Non-pigmented ciliary epithelial cell (primary cell): ENCODE data around the gene NRP2.

Experiments used
- DNase-seq: peaks from one replicate; pipeline ENCODE4 v3.0.0-alpha.2; 2010; ENCODE audit warnings: low read depth

Gene NRP2

DNA sequence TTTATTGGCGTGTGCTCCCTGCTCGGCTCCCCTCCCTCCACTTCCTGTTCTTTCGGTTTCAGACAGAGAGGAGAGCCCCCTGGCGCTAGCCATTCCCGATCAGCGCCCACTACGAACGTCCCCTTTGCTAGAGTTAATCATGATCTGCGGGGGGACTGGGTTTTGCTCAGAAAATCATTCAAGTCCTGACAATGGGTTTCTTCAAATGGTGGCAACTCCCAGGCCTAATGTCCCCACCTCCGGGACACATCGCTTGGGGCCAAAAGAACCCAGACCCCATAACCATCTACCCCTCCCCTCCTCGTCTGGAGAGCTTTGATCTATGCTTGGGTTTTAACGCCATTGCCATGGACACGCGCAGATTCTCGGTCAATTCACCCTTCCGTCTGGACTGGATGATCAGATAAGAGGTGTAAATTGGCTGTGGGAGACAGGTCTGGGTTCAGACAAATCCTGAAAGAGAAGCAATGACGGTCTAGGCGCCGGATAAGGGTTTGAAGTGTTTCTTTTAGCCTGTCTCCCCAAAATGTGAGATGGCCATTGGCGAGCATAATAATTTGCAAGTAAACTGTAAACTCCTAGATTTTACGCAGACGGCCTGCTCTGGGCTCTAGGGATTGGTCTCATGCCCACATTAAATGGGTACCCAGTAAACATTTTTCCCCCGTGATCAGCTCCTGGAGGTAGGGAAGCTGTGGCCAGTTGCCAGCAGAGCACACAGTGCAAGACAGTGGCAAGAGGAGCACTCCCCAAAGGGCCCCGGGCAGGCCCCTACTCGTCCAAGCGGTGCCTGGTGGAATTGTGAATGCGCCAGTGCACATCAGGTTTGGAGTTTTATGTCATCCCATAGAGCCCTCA lies 4.7 kb downstream of the NRP2 start:
- DNase-seq, result no peak

DNA sequence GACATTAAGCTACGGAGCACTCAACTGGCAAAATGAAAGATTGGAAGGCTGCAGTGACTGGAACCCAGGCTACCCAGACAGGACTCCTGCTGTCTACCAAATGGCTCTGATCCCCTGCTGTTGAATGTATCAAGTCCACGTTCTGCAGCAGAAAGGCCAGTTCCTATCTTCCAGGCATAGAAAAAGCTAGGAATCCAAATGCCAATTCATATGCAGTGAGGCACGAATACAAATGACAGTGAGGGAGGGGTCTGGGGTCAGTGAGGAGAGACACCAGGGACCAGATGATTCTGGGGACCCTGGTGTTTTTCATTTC lies 5.3 kb downstream of the NRP2 start:
- no peak for DNase-seq

DNA sequence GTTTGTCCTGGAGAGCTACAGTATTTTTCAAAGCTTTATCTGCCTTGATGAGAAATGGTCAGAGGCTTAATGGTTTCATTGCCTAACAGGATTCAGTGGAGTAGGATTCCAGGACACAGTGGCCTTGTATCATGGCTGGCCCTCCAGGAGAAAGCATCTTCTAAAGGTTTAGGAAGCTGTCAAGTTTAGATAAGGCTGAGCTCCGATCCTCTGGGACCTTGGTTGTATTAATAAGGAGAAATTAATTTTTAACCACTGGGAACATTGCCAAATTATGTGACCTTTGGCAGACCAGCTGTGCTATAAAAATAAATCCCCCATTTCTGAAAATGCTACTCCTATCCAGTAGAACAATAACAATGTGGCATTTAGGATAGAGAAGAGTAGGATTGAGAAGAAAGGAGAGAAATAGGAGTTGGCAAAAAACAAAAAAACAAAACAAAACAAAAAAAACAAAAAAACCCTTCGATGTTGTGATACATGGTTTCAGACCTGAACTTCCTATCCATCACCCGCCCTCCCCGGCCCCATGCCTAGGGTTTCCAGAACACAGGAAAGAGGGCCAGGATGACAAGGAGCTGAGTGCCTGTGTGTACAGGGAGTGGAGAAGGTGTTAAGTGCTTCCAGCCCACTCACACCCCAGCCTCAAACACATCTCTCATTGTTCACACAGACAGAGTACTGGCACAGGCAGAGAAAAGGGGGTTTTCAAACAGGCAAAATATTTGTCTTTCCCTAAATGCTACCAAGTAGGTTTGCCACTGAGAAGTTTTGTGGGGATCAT lies 6.3 kb downstream of the NRP2 start:
- DNase-seq, result no peak

DNA sequence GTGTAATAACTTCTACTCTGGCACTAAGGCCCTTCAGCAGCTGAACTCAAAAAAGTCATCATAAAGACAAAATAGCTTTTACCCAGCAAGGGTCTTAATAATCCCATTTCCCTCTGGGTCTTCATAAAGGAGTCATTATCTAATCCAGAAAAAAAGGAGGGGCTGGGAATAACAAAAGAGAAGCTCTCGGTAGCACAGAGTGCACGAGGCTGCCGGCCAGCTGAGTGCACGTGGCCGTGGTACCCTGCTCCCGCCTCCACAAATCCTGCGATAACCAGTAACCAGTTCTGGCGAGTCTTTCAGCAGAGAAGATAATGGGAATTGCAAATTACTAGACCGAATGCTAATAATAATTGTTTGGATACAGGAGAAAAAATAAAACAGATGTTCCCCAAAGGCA lies 7.5 kb downstream of the NRP2 start:
- no peak for DNase-seq

DNA sequence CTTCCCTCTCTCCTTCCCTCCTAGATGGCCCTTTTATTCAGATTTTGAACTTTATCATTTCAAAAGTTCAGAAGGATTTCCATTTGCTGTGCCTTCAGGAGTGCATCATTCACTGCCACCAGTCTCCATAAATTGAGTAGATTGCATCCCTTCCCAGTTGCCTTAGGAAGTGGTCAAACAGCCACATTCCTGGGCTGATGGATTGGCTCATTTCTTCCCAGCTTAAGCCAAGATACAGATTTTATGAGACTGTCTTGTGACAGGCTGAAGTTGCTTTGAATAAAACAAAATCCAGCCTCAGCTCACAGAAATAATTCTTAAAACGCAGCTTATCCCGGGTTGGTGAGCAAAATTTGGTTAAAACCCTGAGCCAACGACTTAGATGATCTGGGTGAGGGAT lies 9.8 kb downstream of the NRP2 start:
- DNase-seq, result no peak

DNA sequence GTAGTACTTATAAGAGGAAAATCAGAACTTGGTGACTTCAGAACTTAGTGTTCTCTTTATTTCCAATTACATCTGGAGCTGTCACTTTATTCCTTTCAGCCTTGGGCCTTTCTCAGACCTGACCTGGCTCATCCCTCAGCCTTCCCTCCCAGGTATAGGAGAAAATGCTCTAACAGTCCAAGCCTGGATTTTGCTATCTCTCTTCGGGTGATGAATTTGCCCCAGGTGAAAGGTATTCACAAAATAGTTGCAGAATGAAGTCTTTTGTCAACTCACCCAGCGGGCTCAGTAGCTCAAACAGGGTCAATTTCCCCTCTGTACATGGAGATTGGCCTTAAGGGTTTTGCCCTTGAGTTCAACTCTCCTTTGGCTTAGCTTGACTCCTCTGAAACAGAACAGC lies 12.0 kb downstream of the NRP2 start:
- DNase-seq, result no peak

DNA sequence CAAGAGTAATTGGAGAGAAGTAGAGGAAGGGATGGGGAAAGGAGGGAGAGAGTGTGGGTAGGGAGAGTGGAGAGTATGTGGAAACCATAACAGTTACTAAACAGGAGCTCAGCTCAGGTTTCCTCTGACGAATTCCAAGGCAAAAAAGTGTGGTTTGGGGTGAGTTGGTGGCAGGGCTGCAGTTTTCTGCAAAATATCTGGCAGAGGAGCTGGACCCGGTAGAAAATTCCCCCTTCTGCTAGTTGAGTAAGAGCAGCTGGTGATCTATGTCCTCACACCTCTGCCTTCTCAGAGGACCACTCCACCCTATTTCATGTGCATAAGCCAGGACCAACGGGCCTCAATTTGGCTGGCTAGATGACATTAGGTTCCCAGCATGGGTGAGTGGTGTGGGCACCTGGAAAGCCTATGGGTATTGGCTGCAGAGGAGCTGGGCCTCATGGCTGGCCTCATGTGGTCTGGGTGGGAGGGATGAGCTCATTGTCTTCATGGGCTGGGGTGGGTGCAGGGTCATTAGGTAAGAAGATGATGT lies 13.2 kb downstream of the NRP2 start:
- DNase-seq, result peak; percentile 64

DNA sequence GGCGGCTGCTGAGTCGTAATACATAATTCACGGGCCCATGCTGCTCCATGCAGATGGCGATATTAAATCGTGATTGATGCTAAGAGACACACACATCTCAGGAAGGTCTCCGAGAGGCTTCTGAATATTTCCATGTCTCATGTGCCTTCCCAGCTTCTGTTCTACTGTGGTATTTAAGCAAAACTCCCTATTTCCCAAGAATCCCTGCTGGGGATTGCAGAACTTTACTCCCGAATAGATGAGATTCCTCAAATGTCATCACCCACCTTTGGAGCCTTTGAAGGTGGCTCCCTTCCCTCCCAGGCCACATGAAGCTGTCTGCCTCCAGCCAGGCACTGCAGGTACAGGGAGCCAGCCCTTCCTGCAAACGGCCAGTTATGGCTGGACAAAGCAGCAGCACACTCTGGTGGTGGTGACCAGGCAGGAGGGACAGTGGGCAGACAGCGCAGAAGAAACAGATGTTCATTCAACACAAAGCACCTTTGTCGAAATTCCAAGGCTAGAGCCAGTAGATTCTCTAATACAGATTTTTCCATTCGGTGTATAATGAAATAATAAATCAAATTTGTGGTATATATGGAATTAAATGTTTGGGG lies 14.1 kb downstream of the NRP2 start:
- no peak for DNase-seq

DNA sequence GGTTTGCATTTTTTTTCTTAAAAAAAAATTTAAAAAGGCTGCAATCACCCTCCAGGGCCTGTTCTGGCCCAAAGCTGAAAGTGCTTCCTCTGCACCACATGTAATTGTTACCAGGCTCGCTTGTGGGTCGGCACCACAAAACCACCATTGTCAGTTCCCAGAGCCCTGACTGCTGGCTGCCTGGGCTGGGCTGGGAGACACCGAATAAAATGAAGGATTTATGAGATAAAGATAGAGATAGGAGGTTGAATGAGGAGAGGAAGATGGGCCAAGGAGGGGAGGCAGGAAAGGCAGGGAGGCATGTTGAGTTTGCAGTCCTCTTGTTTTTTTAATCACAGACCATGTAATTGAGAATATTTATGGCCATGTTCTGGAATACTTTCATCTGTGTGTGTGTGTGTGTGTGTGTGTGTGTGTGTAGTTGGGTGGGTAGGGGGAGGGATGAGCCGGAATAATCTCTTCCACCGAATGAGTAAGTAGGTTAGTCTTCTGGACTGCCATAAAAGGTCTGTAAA lies 14.7 kb downstream of the NRP2 start:
- DNase-seq, result peak; percentile 68

DNA sequence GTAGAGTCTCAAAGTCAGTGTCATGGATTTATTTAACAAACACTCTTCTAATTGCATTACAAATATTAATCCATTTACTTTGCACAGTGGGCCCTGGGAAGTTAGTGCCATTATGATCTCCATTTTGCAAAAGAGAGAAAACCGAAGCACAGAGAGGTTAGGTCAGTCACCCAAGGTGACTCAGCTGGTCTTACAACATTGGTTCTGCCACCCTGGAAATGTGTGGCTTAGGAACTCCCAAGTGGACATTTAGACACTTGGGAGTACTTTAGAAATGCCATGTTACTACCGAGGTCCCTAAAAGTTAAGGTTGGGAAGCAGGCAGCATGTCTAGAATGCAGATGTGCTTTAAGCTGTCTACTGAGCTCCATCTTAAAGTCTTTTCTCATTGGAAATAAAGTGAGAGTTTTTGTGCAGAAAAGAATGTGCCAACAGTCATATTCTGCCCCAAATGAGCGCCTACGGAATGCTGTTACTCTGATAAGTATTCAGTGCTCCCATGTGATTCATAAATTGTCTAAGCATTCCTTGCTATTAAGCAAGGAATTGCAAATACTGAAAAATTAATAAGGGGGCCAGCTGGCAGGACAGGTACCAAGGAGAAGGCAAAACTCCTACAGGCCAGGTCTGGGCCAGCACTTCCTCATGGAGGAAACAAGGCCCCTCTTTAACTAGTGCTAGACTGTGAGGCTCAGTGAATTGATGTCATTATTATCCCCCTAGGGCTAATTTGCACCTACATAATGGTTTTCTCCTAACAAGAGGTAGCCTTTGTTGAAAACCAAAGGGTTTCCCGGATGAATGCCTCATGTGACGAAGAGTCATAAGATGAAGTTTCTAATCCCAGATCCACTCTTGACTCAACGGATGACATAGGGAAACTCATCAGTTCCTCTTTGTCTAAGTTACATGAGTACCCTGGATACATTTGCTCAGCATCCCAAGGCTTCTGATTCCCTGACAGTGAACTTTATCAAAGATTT lies 16.3 kb downstream of the NRP2 start:
- no peak for DNase-seq

DNA sequence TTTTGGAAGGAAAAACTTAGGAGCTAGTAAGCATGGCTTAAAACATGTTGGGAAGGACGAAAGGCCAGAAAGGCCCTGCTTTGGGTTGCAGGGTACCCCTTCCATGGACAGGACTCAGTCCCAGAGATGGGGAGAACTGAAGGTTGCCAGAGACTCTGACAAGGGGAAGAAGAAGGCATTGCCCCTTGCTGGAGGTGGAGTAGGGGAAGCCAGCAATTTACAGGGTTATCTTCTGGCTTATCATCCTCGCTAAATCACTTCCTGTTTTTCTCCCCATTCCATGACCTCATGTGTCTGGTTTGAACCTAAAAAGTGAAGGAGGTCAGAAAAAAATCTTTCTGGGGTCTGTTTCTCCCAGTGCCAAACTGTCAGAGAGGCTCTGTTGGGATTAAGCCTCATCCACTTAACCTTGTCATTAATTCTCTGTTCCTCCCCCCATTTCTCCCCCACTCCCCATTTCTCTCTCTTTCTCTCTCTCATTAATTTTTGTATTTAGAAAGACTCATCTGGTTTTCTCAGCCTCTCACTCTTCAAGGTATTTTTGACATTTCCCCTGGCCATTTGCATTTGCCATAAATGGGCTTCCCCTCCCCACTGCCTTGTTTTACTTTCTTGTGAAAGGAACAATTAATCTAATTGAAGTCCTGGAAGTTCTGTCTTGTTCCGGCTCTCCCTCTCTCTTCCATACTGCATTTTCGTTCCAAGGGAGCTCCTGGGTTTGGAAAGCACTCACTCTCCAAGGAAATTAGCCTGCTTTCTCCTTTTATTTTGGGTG lies 17.4 kb downstream of the NRP2 start:
- DNase-seq, result no peak

DNA sequence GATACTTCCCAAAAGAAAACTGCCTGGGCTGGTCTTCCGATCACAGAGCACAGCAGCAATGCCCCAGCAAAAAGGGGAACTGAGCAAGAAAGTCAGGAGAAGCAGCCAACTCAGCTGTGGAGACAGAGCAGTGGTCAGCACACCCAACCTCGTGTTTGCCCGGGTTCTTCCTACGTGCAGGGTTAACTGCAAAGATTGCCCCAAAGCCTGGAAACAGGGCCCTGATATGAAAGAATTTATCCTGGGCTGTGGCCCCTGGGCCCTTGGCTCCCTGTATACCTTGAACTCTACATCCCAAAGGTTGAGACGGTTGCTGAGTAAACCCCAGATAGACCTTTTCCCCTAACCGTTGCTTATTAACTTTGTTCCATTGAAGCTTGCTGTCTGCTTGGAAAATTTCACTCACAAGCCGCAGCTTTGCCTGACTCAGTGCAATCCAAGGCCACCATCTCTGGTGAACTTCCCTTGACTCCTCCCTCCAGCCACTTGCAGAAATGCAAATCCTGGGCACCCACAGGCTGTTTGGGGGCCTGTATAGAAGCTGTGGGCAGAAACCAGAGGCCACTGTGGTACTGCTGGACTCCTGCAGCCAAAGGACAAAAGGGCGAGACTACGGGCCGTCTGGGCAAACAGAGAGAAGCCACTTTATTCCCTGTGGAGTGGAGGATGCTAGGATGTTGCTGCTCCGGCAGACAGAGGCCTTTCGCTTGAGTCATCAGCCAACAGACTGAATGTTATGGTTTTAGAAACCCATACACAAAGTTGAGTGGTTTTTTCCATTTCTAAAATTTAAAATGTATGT lies 18.2 kb downstream of the NRP2 start:
- peak; percentile 91 for DNase-seq

DNA sequence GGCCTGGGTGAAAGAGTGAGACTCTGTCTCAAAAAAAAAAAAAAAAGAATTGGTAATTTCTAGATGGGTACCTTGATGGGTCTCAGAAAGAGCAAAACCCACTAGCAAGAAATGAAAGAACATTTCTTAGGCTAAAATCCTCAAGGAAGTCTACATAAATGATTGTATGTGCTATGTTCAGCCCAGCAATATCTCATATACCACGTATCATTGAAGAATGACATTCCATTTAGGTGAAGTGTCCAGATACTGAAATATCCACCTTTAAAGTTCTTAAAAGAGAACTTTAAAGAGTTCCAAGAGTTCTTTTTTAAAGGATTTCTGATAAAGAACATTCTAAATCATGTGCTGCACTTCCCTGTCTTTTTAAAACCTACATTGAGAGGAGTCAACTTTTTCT lies 19.2 kb downstream of the NRP2 start:
- DNase-seq, result no peak

DNA sequence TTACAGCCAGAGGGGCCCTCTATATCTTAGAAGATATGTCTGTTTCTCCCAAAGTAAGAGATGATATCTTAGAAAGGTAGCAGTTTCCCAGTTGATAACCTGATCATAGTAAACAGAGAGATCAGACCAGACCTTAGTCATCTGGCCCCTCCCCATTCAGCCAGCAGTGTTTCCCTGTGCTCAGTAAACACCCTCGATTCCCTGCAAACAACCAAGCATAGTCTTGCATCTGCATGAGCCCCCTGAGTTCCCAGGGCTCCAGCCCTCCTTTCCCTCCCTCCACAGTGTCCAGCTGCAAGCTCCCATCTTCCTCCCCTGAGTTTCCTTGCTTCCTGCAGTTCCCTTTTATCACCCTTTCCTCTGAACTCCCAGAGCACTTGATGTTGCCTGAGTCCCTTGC lies 20.3 kb downstream of the NRP2 start:
- DNase-seq, result no peak

DNA sequence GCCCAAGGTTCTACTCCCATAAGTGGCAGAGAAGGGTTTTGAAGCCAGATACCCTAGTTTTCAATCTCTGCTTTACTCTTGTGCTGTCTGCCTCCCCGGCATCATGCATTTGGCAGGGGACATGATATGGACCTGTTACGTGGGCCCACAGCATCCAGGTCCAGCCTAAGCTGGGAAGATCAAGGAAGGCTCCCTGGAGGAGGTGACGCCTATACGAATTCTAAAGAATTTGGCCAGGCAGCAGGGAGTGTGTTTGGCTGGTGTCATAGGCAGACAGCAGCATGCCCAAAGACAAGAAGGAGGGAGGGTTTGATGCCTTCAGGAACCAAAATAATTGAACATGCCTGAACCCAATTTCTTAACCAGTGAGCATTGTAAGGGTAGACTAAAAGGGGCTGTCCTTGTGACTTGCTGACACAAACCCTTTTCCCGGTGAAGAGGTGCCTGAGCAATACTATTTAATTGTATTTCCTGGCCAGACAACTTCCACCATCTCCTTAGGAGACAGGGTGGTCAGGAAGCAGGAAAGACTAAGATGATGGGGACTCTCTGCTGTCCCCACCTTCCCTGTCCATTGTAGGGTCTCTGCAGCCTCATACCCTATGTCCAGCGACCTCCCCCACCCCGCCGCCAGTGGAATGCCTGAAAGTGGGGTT lies 21.3 kb downstream of the NRP2 start:
- no peak for DNase-seq

DNA sequence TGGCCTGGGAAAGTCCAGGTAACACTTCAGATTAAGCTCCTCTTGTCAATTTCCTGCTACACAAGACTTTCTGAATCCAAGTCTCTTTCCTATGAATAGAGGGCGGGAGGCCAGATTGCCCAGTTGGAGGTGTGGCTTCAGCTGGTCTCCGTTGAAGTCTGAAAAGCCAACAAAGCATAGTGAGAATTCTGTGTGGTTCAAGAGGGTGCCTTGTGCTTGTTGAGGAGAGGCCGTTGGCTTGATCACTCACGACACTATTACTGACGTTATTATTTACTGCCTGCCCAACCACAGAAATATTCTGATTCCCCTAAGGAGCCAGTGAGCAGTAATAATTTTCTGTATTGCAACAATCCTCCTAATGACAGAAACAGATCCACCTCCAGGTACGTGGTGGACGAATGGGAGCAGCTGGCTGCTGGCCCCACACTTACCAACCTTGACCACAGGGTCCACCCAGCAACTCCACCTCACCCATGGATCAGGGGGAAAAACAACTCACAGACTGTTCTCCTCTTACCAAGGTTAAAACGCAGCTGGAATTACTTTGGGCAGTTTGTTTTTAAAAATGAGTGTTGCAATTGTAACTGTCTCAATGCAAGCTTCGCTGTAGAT lies 21.9 kb downstream of the NRP2 start:
- DNase-seq, result no peak

DNA sequence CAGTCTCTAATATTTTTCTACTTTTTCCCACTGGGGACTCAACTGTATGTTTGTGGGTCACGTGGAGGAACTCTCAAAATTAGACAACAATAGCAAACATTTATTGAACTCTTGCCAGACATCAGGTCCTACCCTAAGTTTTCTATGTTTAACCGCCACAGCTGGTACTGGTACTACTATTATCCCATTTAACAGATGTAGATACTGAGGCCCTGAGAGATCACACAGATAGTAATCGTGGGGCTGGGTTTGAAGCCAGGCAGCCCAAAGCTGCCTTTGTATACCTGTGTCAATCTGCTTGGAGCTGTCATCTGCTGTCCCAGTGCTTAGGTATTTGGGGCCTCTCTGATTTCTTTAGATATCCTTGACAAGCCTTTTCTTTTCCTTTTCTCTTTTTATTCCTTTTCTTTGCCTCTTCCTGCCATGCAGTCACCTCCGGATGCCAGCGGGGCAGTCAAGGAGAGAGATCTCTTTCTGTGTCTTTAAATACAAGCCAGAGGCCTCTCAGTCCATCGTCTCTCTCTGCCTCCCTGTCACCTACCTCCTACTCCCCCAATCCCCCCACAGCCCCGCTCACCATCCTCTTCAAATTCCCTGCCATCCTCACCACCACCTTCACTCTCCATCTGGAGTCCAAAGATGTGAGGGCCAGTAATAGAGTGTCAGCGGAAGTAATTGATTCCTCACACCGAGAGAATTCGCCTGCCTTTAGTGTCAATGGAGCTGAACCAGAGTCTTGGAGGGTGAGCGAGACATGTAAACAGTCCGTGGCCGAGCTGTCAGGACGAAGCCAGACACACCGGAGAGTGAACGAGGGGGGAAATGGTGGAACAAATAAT lies 23.4 kb downstream of the NRP2 start:
- DNase-seq, result no peak
